Liver (tissue), 9 donors: ENCODE results near the gene MED25. TPM values are rescaled to one million over a fixed set of nuclear protein-coding genes. Genes with fewer than 3 reads are reported as not detected.
A peak's percentile ranks its signal among the peaks of the same experiment; 100 is the strongest.

ENCODE experiments used
- DNase-seq: peaks from one replicate; pipeline ENCODE4 v3.0.0-alpha.2; 2017; ENCODE audit warnings: low spot score
- H3K27ac ChIP-seq, 2 donors: one replicate each; pipeline ENCODE4 v1.7.0; 2013; ENCODE audit warnings: inconsistent platforms in 2 of 2, low read length in 2 of 2, control low read depth in 1 of 2, low read depth in 1 of 2, mild to moderate bottlenecking in 1 of 2
- H3K27me3 ChIP-seq, 4 donors: one replicate each; pipeline versions ENCODE4 v1.6.1 to v1.7.0; 2013; ENCODE audit warnings: low read length in 3 of 4, inconsistent platforms in 1 of 4, mild to moderate bottlenecking in 1 of 4, moderate library complexity in 1 of 4; ENCODE audit not compliant: control insufficient read depth in 4 of 4, insufficient read depth in 4 of 4
- H3K36me3 ChIP-seq, 4 donors: one replicate each; pipeline versions ENCODE4 v1.6.1 to v1.7.0; 2013; ENCODE audit warnings: low read length in 3 of 4, mild to moderate bottlenecking in 3 of 4, low read depth in 1 of 4, moderate library complexity in 1 of 4; ENCODE audit not compliant: control insufficient read depth in 4 of 4, insufficient read depth in 3 of 4
- H3K4me1 ChIP-seq, 4 donors: one replicate each; pipeline versions ENCODE4 v1.6.1 to v1.7.0; 2013; ENCODE audit warnings: low read length in 3 of 4, mild to moderate bottlenecking in 3 of 4, moderate library complexity in 1 of 4; ENCODE audit not compliant: control insufficient read depth in 4 of 4, insufficient read depth in 4 of 4
- H3K4me3 ChIP-seq, 3 donors: one replicate each; pipeline versions ENCODE4 v1.6.1 to v1.7.0; 2013; ENCODE audit warnings: low read length in 3 of 3, control low read depth in 1 of 3, low read depth in 1 of 3, mild to moderate bottlenecking in 1 of 3
- H3K9ac ChIP-seq, 2 donors: one replicate each; pipeline ENCODE4 v1.7.0; 2013; ENCODE audit warnings: low read length in 2 of 2, mild to moderate bottlenecking in 2 of 2, moderate library complexity in 2 of 2, control low read depth in 1 of 2, low read depth in 1 of 2
- H3K9me3 ChIP-seq, 4 donors: one replicate each; pipeline versions ENCODE4 v1.6.1 to v1.7.0; 2013; ENCODE audit warnings: low read length in 3 of 4; ENCODE audit not compliant: control insufficient read depth in 4 of 4
- EGR1 ChIP-seq, 2 donors: IDR thresholded peaks; 2 replicates each; pipeline ENCODE4 v1.6.1; 2016 to 2018; ENCODE audit warnings: antibody characterized with exemption in 2 of 2, low read depth in 2 of 2
- FOXA1 ChIP-seq: IDR thresholded peaks from 2 replicates; pipeline ENCODE4 v1.6.1; 2016; ENCODE audit warnings: antibody characterized with exemption
- FOXA2 ChIP-seq: IDR thresholded peaks from 2 replicates; pipeline ENCODE4 v1.6.1; 2016; ENCODE audit warnings: antibody characterized with exemption
- GABPA ChIP-seq, 2 donors: IDR thresholded peaks in 1 of 2; conservative IDR thresholded peaks in 1 of 2; 2 replicates each; pipeline ENCODE4 v1.6.1; 2016; ENCODE audit warnings: antibody characterized with exemption in 2 of 2, mild to moderate bottlenecking in 1 of 2, moderate library complexity in 1 of 2
- HNF4A ChIP-seq, 2 donors: conservative IDR thresholded peaks; 2 replicates each; pipeline ENCODE4 v1.6.1; 2016; ENCODE audit warnings: antibody characterized with exemption in 2 of 2, mild to moderate bottlenecking in 2 of 2
- JUND ChIP-seq, 2 donors: IDR thresholded peaks; 2 replicates each; pipeline ENCODE4 v1.6.1; 2016; ENCODE audit warnings: antibody characterized with exemption in 2 of 2
- RAD21 ChIP-seq, 2 donors: IDR thresholded peaks; 2 replicates each; pipeline ENCODE4 v1.6.1; 2016; ENCODE audit warnings: antibody characterized with exemption in 2 of 2, mild to moderate bottlenecking in 2 of 2
- RXRA ChIP-seq, 2 donors: IDR thresholded peaks; 2 replicates each; pipeline ENCODE4 v1.6.1; 2017 to 2018; ENCODE audit warnings: antibody characterized with exemption in 2 of 2, mild to moderate bottlenecking in 1 of 2
- SP1 ChIP-seq: IDR thresholded peaks from 2 replicates; pipeline ENCODE4 v1.6.1; 2018; ENCODE audit warnings: antibody characterized with exemption, mild to moderate bottlenecking
- ZBTB33 ChIP-seq: IDR thresholded peaks from 2 replicates; pipeline ENCODE4 v1.6.1; 2016; ENCODE audit warnings: antibody characterized with exemption
- WGBS: extraction: QIAGEN DNeasy Blood & Tissue Kit; methylation state at CpG from one replicate; pipeline ENCODE4 v1.1.7; 2013; 5-methylcytosine and 5-hydroxymethylcytosine counted together
- polyA plus RNA-seq, 2 donors: library from polyadenylated mRNA; stranded (reverse) in 1 of 2; unstranded in 1 of 2; fragments of 200-250 nt in 1 of 2; fragments of >200 nt in 1 of 2; fragmentation: Nextera tagmentation in 1 of 2; extraction: Ambion mirVana in 1 of 2; gene quantifications; one replicate each; pipeline versions ENCODE4 v1.2.1 to v1.2.3, GENCODE V29; 2013 to 2015
- total RNA-seq, 2 donors: library from RNA; depleted of rRNA; stranded (reverse); fragments of >200 nt; gene quantifications; one replicate each; pipeline ENCODE4 v1.2.3, GENCODE V29; 2014
- TF ChIP-seq, protein P1 (sequence below): IDR thresholded peaks from 2 replicates; pipeline ENCODE4 v1.6.1; 2016; ENCODE audit warnings: antibody characterized with exemption
- TF ChIP-seq, protein P2 (sequence below): IDR thresholded peaks from 2 replicates; pipeline ENCODE4 v1.6.1; 2016; ENCODE audit warnings: antibody characterized with exemption
- TF ChIP-seq, protein P3 (sequence below): IDR thresholded peaks from 2 replicates; pipeline ENCODE4 v1.6.1; 2016; ENCODE audit warnings: antibody characterized with exemption, mild to moderate bottlenecking
- donor health status: healthy.
- donor health status: healthy.
- donor health status: healthy.
- donor health status: healthy.
- donor health status: healthy.

Gene MED25
- total and polyA plus RNA-seq, 4 donors: 4.7 to 24.1 (median 9.6) TPM

- TF ChIP-seq ZBTB33 (no peak), SP1 (peak; percentile 90)
Observed at GRCh38 chr19:49771674-49772139, 46.4 kb upstream of the MED25 start (continued).

- no peak overlapping the region for H3K4me3 ChIP-seq
- no peaks in the 10 kb centered on the region for H3K9me3 ChIP-seq
- no peaks in the 10 kb centered on the region for H3K27me3 ChIP-seq
- peaks cover 0 to 3% (median 0%) of the 10 kb centered on the region in 4 donors for H3K36me3 ChIP-seq
- H3K27ac ChIP-seq: no peak overlapping the region
- no peak for TF ChIP-seq FOXA2
- TF ChIP-seq GABPA (IDR thresholded peaks at IDR 0.05 in 1 of 2, conservative IDR thresholded peaks at IDR 0.05 in 1 of 2): no peak
- TF ChIP-seq, protein P1, sequence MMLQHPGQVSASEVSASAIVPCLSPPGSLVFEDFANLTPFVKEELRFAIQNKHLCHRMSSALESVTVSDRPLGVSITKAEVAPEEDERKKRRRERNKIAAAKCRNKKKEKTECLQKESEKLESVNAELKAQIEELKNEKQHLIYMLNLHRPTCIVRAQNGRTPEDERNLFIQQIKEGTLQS: no peak
- TF ChIP-seq JUND (IDR thresholded peaks at IDR 0.05): no peak
- no peak for TF ChIP-seq RAD21 (IDR thresholded peaks at IDR 0.05)
- no peak for TF ChIP-seq EGR1 (IDR thresholded peaks at IDR 0.05; ENCODE audit: low read depth in 2 of 2)
- TF ChIP-seq, protein P2, sequence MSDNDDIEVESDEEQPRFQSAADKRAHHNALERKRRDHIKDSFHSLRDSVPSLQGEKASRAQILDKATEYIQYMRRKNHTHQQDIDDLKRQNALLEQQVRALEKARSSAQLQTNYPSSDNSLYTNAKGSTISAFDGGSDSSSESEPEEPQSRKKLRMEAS: no peak
- no peak for TF ChIP-seq RXRA (IDR thresholded peaks at IDR 0.05)
- TF ChIP-seq FOXA1: no peak
- TF ChIP-seq HNF4A (conservative IDR thresholded peaks at IDR 0.05): no peak
- TF ChIP-seq, protein P3, sequence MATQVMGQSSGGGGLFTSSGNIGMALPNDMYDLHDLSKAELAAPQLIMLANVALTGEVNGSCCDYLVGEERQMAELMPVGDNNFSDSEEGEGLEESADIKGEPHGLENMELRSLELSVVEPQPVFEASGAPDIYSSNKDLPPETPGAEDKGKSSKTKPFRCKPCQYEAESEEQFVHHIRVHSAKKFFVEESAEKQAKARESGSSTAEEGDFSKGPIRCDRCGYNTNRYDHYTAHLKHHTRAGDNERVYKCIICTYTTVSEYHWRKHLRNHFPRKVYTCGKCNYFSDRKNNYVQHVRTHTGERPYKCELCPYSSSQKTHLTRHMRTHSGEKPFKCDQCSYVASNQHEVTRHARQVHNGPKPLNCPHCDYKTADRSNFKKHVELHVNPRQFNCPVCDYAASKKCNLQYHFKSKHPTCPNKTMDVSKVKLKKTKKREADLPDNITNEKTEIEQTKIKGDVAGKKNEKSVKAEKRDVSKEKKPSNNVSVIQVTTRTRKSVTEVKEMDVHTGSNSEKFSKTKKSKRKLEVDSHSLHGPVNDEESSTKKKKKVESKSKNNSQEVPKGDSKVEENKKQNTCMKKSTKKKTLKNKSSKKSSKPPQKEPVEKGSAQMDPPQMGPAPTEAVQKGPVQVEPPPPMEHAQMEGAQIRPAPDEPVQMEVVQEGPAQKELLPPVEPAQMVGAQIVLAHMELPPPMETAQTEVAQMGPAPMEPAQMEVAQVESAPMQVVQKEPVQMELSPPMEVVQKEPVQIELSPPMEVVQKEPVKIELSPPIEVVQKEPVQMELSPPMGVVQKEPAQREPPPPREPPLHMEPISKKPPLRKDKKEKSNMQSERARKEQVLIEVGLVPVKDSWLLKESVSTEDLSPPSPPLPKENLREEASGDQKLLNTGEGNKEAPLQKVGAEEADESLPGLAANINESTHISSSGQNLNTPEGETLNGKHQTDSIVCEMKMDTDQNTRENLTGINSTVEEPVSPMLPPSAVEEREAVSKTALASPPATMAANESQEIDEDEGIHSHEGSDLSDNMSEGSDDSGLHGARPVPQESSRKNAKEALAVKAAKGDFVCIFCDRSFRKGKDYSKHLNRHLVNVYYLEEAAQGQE: no peak
- H3K4me1 ChIP-seq: peaks cover 2 to 17% (median 10%) of the 10 kb centered on the region in 4 donors
- DNase-seq: peak; percentile 78
- WGBS: 93% methylated on average over 10 of the region's 10 CpGs
- H3K9ac ChIP-seq: no peak overlapping the region
Observed at GRCh38 chr19:49772850-49773432, 45.1 kb upstream of the MED25 start.

DNA sequence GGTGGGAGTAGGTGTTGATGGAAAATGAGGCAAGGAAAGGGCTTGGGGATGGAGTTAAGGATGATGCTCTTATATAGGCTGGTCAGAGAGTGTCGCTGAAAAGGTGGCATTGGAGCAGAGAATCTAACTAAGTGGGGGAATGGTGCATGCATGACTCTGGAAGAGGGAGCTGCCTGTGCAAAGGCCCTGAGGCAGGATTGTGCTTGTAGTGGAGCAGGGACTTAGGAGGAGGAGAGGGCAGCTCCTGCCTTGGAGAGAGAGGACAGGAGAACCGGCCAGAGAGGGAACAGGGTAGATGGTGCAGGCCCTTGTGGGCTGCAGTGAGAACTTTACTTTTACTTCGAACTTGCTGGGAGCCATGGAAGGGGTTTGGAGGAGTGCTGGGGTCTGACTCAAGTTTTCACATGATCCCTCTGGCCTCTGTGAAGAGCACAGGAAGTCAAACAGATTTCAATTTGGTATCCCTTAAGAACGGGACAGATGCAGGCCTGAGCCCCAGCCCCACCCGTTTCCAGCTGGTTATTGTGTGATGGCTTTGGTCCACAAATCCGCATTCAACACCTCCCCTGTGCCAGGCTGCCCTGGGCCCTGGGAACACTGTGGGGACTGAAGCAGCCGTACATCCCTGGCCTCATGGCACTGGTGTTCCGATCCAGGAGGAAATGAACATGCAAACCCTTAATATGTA, 44.3 kb upstream of the MED25 start:
- Histone ChIP-seq H3K4me3 (no peak overlapping the region), H3K9ac (no peak overlapping the region), H3K9me3 (no peaks in the 10 kb centered on the region), H3K4me1 (peaks cover 0 to 9% (median 3%) of the 10 kb centered on the region in 4 donors), H3K27me3 (no peaks in the 10 kb centered on the region), H3K36me3 (peaks cover 0 to 3% (median 0%) of the 10 kb centered on the region in 4 donors), H3K27ac (no peak overlapping the region)
- TF ChIP-seq, protein P1: no peak
- WGBS: 88% methylated on average over 8 of the region's 8 CpGs
- DNase-seq: no peak
